HEK293 (cell line): ENCODE data around the gene AP1S1.

Experiments
- BCL6B ChIP-seq: fragments of 450-650 bp; formaldehyde crosslinking; IDR thresholded peaks from 2 replicates; pipeline ENCODE4 v1.5.1; 2017; ENCODE audit warnings: missing biosample characterization, missing genetic modification characterization
- ELK4 ChIP-seq: IDR thresholded peaks from 2 replicates; pipeline ENCODE4 v1.6.1; 2011; ENCODE audit warnings: mild to moderate bottlenecking, low read depth, low read length, borderline replicate concordance
- MYNN ChIP-seq: fragments of 450-650 bp; formaldehyde crosslinking; IDR thresholded peaks from 2 replicates; pipeline ENCODE4 v1.5.1; 2016; ENCODE audit warnings: missing biosample characterization, missing genetic modification characterization, borderline replicate concordance
- MZF1 ChIP-seq: fragments of 450-650 bp; formaldehyde crosslinking; IDR thresholded peaks from 2 replicates; pipeline ENCODE4 v1.5.1; 2017; ENCODE audit warnings: missing biosample characterization, missing genetic modification characterization, borderline replicate concordance
- PRDM2 ChIP-seq: fragments of 450-650 bp; formaldehyde crosslinking; IDR thresholded peaks from 2 replicates; pipeline ENCODE4 v1.5.1; 2016; ENCODE audit warnings: missing biosample characterization, missing genetic modification characterization, borderline replicate concordance
- SALL2 ChIP-seq: fragments of 450-650 bp; formaldehyde crosslinking; IDR thresholded peaks from 2 replicates; pipeline ENCODE4 v1.5.0; 2017; ENCODE audit warnings: missing biosample characterization, mild to moderate bottlenecking, missing genetic modification characterization, borderline replicate concordance
- SP2 ChIP-seq: fragments of 450-650 bp; formaldehyde crosslinking; IDR thresholded peaks from 2 replicates; pipeline ENCODE4 v1.5.1; 2016; ENCODE audit warnings: missing biosample characterization, missing genetic modification characterization
- YY1 ChIP-seq: fragments of 450-650 bp; formaldehyde crosslinking; IDR thresholded peaks from 2 replicates; pipeline ENCODE4 v1.5.1; 2018; ENCODE audit warnings: missing biosample characterization, missing genetic modification characterization
- ZNF132 ChIP-seq: fragments of 450-650 bp; formaldehyde crosslinking; IDR thresholded peaks from 2 replicates; pipeline ENCODE4 v1.5.1; 2017; ENCODE audit warnings: missing biosample characterization, missing genetic modification characterization, borderline replicate concordance
- ZNF138 ChIP-seq: fragments of 450-650 bp; formaldehyde crosslinking; IDR thresholded peaks from 2 replicates; pipeline ENCODE4 v1.5.1; 2016; ENCODE audit warnings: missing biosample characterization, missing genetic modification characterization, borderline replicate concordance
- ZNF169 ChIP-seq: fragments of 450-650 bp; formaldehyde crosslinking; IDR thresholded peaks from 2 replicates; pipeline ENCODE4 v1.5.1; 2016; ENCODE audit warnings: missing biosample characterization, missing genetic modification characterization
- ZNF175 ChIP-seq: fragments of 450-650 bp; formaldehyde crosslinking; IDR thresholded peaks from 2 replicates; pipeline ENCODE4 v1.5.1; 2016; ENCODE audit warnings: missing biosample characterization, missing genetic modification characterization
- ZNF214 ChIP-seq: fragments of 450-650 bp; formaldehyde crosslinking; IDR thresholded peaks from 2 replicates; pipeline ENCODE4 v1.5.1; 2017; ENCODE audit warnings: missing biosample characterization, mild to moderate bottlenecking, missing genetic modification characterization, borderline replicate concordance
- ZNF473 ChIP-seq: fragments of 450-650 bp; formaldehyde crosslinking; IDR thresholded peaks from 2 replicates; pipeline ENCODE4 v1.5.1; 2017; ENCODE audit warnings: missing biosample characterization, missing genetic modification characterization
- ZNF530 ChIP-seq: fragments of 450-650 bp; formaldehyde crosslinking; IDR thresholded peaks from 2 replicates; pipeline ENCODE4 v1.5.1; 2016; ENCODE audit warnings: low read depth, missing biosample characterization, missing genetic modification characterization
- ZNF558 ChIP-seq: fragments of 450-650 bp; formaldehyde crosslinking; IDR thresholded peaks from 2 replicates; pipeline ENCODE4 v1.5.1; 2016; ENCODE audit warnings: missing biosample characterization, missing genetic modification characterization
- ZNF596 ChIP-seq: fragments of 450-650 bp; IDR thresholded peaks from 2 replicates; pipeline ENCODE4 v1.5.0; 2018; ENCODE audit warnings: missing biosample characterization, mild to moderate bottlenecking, missing genetic modification characterization, moderate library complexity
- ZNF768 ChIP-seq: fragments of 450-650 bp; formaldehyde crosslinking; IDR thresholded peaks from 2 replicates; pipeline ENCODE4 v1.5.1; 2018; ENCODE audit warnings: missing biosample characterization, mild to moderate bottlenecking, missing genetic modification characterization
- TF ChIP-seq, protein P1 (sequence below): fragments of 450-650 bp; formaldehyde crosslinking; IDR thresholded peaks from 2 replicates; pipeline ENCODE4 v1.5.1; 2016; ENCODE audit warnings: missing biosample characterization, missing genetic modification characterization
- TF ChIP-seq, protein P2 (sequence below): fragments of 450-650 bp; formaldehyde crosslinking; IDR thresholded peaks from 2 replicates; pipeline ENCODE4 v1.5.1; 2017; ENCODE audit warnings: missing biosample characterization, missing genetic modification characterization
- TF ChIP-seq, protein P3 (sequence below): fragments of 450-650 bp; formaldehyde crosslinking; IDR thresholded peaks from 2 replicates; pipeline ENCODE4 v1.5.1; 2016; ENCODE audit warnings: missing biosample characterization, missing genetic modification characterization
- TF ChIP-seq, protein P4 (sequence below): fragments of 450-650 bp; formaldehyde crosslinking; IDR thresholded peaks from 2 replicates; pipeline ENCODE4 v1.5.1; 2016; ENCODE audit warnings: missing biosample characterization, missing genetic modification characterization
- TF ChIP-seq, protein P5 (sequence below): fragments of 450-650 bp; IDR thresholded peaks from 2 replicates; pipeline ENCODE4 v1.5.1; 2018; ENCODE audit warnings: missing biosample characterization, missing genetic modification characterization

Gene AP1S1

DNA sequence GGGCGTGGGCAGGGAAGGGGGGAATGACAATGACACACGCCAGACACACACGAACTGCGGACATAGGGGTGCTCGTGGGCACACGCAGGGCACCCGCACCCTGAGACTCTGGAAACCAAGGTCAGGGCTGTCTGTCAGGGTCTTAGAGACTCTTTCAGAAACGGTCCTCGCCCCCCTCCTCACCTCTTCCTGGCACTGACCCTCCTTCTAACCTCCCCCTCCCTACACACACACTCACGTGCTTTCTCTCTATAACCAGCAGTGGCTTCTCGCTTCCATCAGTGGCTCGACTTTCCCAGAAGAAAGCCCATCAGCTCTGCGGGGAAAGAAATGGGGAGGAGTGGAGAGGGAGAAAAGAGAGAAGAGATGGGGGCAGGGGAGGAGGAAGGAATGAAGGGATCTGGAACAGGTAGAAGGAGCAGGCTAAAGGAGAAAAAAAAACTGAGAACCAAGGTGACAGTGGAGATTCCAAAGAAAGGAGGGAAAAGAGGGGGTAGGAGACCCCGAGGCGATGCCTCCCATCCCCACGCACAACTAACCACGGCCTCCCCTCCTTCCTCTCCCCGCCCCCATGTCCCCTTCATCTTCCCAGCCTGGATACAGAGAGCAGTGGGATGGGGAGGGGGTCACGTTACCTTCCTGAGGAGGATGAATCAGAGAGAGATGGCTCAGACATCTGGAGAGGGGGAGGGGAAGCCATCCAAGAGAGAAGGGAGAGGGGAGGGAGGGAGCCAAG is 12.8 kb downstream of the AP1S1 start (continued):
- TF ChIP-seq, protein P1, sequence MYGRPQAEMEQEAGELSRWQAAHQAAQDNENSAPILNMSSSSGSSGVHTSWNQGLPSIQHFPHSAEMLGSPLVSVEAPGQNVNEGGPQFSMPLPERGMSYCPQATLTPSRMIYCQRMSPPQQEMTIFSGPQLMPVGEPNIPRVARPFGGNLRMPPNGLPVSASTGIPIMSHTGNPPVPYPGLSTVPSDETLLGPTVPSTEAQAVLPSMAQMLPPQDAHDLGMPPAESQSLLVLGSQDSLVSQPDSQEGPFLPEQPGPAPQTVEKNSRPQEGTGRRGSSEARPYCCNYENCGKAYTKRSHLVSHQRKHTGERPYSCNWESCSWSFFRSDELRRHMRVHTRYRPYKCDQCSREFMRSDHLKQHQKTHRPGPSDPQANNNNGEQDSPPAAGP (tag by site-specific recombination), result peak; percentile 48
- TF ChIP-seq ZNF530 (tag by site-specific recombination) (no peak), ZNF473 (tag by site-specific recombination) (no peak), ZNF138 (tag by site-specific recombination) (no peak), ZNF768 (tag by site-specific recombination) (no peak), SP2 (peak; percentile 34), SALL2 (tag by site-specific recombination) (no peak), PRDM2 (tag by site-specific recombination) (no peak), ZNF169 (tag by site-specific recombination) (no peak), ELK4 (no peak), MZF1 (no peak), ZNF558 (tag by site-specific recombination) (no peak), ZNF132 (no peak), MYNN (tag by site-specific recombination) (no peak), BCL6B (no peak), YY1 (tag by site-specific recombination) (no peak), ZNF175 (tag by site-specific recombination) (no peak), ZNF214 (tag by site-specific recombination) (no peak), ZNF596 (peak; percentile 7; the same call in 1 of the 2 replicates)
- TF ChIP-seq, protein P2, sequence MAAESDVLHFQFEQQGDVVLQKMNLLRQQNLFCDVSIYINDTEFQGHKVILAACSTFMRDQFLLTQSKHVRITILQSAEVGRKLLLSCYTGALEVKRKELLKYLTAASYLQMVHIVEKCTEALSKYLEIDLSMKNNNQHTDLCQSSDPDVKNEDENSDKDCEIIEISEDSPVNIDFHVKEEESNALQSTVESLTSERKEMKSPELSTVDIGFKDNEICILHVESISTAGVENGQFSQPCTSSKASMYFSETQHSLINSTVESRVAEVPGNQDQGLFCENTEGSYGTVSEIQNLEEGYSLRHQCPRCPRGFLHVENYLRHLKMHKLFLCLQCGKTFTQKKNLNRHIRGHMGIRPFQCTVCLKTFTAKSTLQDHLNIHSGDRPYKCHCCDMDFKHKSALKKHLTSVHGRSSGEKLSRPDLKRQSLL, result no peak
- TF ChIP-seq, protein P3, sequence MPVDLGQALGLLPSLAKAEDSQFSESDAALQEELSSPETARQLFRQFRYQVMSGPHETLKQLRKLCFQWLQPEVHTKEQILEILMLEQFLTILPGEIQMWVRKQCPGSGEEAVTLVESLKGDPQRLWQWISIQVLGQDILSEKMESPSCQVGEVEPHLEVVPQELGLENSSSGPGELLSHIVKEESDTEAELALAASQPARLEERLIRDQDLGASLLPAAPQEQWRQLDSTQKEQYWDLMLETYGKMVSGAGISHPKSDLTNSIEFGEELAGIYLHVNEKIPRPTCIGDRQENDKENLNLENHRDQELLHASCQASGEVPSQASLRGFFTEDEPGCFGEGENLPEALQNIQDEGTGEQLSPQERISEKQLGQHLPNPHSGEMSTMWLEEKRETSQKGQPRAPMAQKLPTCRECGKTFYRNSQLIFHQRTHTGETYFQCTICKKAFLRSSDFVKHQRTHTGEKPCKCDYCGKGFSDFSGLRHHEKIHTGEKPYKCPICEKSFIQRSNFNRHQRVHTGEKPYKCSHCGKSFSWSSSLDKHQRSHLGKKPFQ, result no peak
- TF ChIP-seq, protein P4, sequence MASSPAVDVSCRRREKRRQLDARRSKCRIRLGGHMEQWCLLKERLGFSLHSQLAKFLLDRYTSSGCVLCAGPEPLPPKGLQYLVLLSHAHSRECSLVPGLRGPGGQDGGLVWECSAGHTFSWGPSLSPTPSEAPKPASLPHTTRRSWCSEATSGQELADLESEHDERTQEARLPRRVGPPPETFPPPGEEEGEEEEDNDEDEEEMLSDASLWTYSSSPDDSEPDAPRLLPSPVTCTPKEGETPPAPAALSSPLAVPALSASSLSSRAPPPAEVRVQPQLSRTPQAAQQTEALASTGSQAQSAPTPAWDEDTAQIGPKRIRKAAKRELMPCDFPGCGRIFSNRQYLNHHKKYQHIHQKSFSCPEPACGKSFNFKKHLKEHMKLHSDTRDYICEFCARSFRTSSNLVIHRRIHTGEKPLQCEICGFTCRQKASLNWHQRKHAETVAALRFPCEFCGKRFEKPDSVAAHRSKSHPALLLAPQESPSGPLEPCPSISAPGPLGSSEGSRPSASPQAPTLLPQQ (tag by site-specific recombination), result 0 out of 2 replicates have a peak, but pooled peaks have one; percentile 43
- TF ChIP-seq, protein P5, sequence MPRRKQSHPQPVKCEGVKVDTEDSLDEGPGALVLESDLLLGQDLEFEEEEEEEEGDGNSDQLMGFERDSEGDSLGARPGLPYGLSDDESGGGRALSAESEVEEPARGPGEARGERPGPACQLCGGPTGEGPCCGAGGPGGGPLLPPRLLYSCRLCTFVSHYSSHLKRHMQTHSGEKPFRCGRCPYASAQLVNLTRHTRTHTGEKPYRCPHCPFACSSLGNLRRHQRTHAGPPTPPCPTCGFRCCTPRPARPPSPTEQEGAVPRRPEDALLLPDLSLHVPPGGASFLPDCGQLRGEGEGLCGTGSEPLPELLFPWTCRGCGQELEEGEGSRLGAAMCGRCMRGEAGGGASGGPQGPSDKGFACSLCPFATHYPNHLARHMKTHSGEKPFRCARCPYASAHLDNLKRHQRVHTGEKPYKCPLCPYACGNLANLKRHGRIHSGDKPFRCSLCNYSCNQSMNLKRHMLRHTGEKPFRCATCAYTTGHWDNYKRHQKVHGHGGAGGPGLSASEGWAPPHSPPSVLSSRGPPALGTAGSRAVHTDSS (tag by site-specific recombination), result no peak
